ENCODE results near the gene XPNPEP1.
A peak's percentile ranks its signal among the peaks of the same experiment; 100 is the strongest.

The XPNPEP1 gene

DNA sequence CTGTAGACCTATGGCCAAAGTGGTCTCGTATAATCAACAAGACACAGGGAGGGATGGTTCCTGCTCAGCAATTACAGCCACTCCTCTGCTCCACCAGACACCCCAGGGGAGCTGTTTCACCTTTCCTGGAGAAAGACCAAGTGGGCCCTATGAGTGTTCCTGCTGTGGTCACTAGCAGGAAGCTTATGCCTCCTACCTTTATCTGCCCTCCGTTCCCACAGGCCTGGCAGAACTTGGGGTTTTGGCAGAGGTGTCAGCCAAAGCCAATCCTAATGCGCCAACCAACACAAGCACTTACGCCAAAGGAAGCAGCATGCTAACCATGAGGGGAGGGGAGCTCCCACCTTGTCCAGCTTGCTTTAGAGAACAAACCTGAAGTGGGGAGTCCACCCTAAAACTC is 31.2 kb downstream of the XPNPEP1 start:
- no peak for DNase-seq

DNA sequence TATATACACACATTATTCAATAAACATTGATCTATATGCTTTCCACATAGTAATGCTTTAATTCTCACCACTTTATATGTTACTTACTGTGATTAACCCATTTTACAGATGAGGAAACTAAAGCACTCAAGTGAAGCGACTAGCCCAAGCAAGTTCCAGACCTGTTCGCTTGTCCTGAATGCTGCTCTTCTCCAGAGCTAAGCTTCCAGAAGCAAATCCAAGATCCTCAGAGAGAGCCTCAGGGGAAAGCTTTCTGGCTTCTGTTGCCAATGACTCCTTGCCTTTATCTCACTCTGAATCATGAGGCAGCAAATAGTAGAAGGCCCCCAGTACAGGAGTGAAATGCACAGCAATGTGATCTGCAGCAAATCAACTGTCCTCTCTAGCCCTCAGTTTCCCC is 32.2 kb downstream of the XPNPEP1 start:
- no peak for DNase-seq

DNA sequence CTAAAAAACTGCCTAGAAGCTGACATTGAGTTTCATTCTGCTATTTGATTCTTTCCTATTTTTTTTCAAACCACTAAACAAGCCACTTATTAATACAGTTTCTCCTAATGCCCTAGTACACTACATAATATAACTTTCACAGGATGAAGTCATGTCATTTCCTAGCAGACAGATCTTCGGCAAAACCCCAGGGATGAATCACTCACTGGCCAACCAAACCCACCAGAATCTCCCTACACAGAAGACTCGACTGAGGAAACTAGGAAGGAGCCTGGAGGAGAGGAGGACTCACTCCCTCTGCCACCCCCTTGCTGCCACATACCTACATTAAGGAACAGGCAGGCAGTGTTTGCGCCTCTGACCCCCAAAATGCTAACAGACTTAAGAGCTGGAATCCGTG is 33.4 kb downstream of the XPNPEP1 start:
- no peak for DNase-seq

DNA sequence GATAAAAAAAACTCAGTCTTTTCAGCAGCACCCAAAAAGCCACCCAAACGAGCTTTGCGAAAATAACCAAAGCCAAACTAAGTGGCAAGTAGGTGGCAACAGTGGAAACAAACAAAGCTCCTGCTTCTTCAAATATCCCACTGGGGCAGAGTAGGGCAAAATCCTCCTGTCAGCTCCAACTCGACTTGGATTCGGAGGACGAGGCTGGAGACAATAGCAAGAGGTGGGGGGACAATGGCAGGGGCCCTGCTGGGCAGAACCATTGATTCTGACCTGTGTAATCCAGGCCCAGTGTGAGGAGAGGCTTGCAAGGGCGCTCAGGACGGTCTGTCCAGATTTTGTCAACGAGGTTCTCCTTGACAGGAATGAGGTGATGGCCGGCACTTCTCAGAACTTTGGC is 35.5 kb downstream of the XPNPEP1 start:
- DNase-seq, result no peak

DNA sequence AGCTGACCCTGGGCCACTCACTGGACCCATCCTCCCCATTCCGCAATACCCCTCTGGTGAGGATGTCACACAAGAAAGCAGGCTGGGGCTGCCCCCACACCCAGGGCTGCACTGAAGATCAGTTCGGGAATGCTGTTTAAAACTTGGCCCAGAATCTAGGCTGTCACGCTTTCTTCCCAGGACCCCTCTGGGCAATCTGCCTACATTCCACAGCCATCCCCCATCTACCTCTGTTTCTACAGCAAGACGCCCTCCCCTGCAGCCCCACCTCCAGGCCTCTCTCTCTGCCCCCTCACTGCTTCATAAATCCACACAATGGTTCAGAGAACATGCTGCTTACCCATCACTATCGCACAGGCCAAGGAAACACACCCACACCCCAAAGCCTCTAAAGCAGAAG is 36.1 kb downstream of the XPNPEP1 start:
- no peak for DNase-seq

DNA sequence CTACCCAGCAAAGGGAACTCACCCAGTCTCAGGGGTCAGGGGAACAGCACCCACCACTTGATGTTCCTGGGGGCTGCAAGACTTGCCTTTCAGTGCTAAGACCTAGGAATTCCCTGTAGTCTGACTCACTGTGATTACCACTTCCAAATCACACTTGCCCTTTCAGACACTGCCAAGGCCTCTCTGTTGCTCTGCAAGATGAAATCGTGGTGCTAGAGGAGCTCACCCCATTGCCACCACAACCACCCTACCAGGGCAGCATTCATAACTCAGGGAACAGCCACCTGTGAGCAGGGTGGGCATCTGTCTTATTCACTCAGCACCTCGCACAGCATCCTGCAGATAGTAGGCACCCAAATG is 36.5 kb downstream of the XPNPEP1 start:
- DNase-seq, result no peak

DNA sequence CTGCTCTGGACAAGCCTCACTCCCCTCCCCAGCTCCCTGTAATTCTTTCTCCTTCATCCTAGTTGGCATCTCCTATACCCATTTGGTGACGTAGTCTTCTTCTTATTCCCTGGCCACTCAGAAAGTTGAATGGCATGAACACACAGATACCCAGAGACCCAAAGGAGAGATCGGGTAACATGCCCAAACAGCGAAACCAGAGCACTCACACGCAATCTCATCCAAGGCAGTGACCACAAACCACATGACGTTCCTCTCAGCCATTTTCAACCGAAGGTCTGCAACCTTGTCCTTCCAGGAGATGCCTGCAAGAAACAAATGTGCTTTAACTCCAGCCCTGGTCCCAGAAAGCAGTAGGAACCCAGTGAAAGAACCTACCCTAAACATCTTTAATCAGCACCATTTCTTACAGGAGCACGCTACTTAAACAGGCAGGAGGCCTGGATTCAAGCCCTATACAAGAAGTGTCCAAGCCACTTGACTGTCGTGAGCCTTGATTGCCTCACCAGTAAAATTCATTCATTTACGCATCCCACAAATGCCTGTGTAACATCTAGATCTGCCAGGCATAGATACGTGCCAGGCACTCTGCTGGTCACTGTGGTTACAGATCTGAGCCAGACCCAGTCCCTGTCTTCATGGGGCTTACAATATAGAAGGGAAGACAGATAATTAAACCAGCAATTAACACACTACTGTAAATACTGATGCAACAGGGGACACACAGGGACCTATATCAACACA is 37.1 kb downstream of the XPNPEP1 start:
- no peak for DNase-seq

DNA sequence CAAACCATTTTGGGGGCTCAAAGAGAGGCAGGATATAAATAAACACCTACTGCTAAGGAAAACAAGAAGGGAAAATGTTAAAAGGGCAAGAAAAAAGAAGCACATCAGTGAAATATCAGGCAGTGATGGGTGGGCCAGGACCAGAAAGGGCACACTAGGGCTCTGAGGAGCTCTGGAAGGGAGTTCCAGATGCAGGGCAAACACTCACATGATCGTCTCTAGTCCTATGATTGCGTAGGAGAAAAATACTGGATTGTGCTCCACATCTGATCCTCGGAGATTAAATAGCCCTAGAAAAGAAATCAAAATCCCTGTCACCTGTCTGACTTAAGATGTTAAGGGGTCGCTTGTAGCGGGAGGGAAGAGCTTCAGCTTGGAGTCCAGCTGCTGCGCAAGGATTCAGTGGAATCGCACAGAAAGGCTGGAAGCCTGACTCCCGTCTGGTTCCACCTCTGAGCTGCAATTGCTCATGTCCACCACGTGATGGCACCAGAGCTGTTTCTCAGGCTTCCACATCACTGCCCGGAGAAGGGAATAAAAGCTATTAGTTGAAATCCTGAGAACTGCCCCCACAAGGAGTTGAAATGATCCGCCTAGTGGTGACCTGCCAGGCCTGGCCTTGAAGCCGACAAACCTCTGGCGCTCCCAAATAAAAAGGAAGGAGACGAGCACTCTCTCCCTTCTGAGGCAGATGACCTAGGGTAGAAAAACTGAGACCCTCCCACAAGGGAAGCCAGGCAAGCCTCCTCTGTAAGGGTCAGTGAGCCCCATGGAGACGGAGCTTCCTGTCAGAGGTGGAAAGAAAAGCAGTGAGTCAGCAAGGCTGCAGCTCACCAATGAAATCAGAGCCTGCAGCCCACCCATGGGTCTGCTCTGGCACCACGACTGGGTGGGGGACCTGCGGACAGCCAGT is 39.2 kb downstream of the XPNPEP1 start:
- DNase-seq, result peak; percentile 6

DNA sequence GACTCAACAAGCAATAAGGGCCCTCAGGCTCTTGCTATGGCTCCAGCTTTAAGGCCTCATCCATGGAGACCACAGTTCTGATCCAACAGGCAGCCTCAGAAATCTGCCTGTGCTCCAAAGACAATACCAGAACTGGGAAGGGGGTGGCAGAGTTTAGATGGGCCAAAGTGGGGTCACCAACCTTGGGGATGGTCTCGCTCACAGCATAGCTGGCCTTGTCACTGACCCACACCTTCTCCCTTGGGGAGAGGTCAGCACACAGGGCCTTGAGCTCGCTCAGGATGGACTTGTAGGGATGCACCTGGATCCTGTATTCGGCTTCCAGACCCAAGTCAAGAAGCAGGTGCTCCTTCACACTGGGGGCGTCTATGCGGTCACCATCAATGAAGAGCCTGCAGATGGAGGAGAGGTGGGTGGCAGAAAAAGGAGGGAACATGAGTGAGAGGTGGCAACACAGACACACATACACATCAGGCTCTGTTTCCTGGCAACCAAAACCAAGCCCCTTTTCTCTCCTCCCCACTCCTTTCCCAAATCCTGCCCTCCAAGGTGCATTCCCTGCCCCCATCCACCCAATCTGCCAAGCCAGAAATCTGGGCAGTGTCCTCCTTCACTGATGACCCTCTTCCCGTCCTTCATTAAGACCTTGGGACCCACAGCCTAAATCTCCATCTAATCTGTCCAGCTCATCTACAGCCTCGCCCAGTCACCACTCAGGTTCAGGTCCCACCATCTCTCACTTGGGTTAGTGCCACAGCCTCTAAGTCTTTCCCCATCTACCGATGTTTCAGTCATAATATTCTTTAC is 40.9 kb downstream of the XPNPEP1 start:
- no peak for DNase-seq

DNA sequence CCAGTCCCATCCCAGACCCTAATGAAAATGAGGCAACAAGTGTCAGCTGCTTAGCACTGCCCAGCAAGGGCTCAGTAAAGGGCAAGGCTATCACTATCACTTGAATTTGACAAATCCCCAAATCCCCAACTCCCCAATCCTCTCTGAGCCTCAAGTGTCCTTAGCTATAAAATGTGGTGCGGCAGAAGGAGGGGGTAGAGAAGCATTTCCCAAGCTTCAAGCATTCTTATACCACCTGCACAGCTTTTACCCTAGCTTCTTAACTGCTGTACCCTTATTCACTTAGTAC is 41.6 kb downstream of the XPNPEP1 start:
- no peak for DNase-seq

DNA sequence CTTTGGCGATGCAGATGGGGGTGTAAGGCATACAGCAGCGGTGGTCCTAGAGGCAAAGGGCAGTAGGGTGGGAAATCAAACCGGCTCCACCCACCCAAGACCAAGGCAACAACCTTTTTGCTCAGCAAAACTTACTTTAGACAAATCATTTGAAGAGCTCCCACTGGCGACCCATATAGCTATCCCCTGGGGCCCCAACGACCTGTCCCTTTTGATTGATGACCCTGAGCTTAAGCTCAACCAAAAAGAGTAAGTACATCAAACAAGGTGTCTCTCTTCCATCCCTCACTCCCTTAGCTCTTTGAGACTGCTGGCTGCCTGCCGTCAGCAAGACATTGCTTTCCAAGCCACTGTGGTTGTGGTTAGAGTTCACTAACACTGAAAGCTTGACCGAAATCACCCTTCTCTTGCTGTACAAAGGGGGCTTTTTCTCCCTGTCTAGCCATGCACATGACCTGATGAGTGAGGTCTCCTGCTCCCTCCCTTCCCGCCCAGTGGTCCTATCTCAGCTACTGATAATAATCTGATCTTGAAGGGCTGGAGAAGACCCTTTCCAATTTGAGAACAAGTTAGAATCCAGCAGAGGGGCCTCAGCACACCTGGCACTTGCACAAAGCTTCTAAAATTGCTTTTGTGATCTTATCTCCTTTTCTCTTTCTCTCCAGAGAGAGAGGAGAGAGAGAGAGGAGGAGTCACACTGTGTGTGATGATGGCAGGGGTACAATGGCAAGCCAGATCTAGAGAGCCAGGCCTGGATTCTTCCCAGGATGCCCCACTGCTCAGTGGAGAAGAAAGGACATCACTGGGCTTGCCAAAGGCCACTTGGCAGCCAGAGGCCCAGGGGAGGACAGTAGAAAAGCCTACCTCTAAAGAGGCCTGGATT is 42.2 kb downstream of the XPNPEP1 start:
- no peak for DNase-seq

DNA sequence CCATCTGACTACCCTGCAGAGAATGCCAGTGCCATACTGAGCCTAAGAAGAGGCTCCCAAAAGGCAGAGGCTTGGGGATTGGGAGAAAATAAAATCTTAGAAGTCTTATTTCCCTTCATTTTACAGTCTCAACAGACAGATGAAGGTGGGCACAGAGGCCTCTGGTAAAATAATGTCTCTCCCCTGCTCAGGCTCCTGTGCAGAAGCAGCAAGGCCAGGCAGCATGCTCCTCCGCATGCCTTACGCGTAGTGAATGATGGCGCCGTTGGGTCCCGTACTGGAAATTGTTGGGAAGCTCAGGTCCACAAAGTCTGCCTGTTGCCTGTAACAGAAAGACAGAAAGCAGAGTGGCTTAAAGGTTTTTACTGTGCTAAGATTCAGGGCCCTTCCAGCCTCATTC is 45.8 kb downstream of the XPNPEP1 start:
- DNase-seq, result no peak

DNA sequence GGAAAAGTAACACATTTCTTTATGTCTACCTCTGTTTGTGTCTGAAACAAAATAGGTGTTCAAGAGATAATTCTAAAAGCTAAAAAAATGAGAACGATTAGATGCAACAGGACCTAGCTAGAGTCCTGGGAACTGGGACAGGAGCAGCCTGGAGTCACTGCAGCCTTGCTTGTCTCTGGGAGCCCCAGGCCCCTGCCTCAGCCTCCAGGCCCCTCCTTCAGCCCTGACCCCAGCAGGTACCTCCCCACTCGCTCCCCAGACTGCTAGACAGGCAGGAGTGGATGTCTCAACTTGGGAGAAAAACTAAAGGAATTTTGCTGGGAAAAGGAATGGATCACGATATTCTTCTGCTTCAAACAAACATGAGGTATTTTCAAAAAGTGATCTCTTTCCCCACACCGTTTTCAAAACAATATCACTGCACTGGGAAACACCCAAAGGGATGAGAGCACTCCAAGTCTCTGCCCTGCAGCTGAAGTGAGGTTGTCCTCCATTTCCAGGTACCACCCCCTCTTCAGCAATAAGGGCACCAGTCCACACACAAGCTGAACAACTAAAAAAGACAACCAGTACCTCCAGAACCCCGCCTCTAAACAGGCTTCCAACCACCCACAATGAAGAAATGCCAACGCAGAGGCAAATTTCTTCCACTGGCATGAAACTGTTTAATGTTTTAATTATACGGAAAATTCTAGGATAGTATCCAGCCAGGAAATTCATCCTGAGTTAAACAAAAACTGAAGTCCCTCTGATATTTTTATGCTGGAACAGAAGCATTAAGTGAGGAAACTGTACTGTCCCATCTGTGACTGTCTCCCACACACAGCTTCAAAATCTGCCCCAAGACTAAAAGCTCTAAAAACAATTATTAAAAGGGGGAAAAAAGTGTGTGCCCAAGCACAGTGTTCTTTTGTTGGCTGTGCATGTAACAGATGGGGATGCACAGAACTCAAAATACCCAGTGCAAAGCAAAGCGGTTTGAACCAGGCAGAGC is 47.2 kb downstream of the XPNPEP1 start:
- no peak for DNase-seq

DNA sequence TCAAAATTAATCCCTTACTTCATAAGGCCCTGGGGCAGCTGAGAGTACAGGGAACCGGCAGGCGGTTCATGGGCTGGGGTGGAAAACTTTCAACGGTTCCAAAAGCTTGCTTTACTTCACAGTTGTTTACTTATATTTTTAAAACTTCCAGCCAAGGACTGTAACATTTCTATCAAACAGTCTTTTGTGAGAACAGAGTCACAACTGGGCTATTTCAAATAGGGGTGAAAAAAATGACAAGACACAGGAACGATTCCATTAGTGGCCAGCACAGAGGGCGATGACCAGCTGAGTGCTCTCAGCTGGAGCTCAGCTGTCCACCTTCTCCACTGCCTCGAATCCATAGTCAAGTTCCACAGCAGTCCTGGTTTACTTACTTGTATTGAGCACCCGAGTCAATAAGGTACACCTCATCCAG is 48.2 kb downstream of the XPNPEP1 start:
- no peak for DNase-seq

DNA sequence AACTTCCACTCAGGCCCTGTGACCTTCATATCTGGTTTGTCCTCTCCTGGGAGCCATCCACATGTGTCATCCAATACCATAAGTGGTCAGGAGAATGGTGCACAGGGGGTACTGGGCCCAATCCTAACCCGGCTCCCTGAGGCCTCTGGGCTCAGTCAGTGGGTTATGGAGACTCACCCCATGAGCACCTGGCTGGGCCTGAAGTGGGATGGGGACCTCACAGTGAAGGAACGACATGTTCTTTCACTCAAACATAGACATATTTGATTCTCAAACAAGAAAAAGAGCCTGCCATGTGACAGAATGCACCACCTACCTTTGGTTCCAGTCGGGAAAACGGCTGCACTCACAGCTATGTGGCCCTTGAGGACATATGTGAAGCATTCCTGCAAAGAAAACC is 51.8 kb downstream of the XPNPEP1 start:
- no peak for DNase-seq

DNA sequence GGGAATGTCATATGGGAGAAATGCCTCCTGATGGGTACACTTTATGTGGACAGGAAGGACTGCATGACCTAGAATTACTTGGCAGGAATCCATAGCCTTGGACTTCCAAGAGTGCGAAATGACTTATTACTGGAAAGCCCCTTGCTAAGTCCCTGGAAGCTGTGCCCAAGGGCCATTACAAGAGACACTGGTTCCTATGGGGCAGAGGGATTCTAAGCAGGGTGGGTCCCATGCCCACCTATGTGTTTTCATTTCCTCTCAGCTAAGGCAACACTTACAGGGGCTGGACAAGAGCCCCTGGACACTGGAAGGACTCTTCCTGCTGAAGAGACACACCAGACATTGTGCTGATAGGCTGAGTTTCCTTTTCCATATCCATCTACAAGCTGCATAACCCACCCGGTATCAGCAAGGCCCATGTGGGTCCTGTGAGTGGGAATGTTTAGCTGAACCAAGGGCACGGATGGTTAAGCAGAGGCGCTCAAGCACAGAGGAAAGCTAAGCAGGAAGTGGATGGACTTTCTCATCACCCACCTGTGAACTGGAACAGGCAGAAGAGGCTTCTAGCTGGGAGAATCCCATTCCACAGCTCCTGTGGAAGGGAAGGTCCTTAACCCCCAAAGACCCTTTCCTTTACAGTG is 56.2 kb downstream of the XPNPEP1 start:
- no peak for DNase-seq

DNA sequence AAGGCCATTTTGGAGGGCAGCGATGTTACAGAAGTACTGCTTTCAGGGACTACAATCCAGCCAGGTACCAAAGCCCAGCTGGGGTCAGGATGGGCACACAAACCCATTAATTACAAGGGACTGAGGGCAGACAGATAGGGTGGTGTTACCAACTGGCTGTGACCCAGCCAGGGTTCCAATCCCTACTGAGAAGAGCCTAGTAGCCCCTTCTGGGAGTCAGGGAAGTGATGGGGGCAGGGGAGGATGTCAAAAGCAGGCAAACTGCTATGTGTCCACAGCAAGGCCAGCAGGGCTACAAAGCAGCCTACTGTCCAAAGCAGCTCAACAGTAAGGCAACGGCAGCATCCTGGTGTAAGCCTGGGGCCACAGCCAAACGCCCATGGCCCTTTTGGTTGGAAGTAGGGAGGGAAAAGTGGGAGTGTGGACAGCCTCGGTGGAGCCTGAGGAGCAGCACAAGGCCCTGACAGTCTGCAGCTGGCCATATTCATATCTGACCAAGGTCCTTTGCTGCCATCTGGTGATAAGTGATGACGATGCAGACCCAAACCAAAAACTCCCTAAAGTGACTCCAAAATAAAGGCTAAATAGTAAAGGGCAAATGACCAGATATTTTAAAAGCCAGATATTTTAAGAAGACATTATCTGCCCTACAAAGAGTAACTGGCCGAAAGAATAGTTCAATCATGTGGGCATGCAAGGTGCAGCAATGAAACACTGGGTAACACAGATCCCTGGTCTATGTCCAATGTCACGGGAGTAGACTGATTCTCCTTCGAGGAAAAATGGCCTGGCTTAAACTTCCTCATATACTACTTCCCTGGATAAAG is 56.9 kb downstream of the XPNPEP1 start:
- no peak for DNase-seq

DNA sequence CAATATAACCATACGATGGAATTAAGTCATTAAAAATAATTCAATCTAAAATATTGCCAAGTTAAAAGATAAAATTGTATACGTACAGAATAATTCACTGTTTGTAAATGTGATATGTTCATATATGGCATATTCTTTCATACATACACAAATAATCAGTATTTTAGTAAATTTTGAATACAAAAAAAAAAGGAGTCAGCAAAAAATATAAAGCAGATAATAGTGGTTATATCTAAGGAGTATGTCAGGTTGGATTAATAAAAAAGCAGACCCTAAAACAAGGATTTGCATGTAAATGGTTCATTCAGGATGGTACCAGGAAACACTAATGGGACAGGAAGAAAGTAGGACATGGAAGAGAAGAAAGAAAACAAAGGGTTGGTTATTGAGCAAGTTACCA is 59.5 kb downstream of the XPNPEP1 start:
- no peak for DNase-seq

DNA sequence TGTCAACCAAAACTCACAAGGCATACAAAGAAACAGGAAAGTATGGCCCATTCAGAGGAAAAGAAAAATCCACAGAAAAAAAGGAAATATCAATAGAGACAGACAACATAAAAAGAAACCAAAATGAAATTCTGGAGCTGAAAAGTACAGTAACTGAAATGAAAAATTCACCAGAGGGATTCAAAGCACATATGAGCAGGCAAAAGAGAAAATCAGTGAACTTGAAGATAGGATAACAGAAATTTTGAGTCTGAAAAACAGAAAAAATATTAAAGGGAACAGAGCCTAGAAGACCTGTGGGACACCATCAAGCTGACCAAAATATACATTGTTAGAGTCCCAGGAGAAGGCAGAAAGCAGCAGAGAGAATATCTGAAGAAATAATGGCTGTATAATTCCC is 60.6 kb downstream of the XPNPEP1 start:
- no peak for DNase-seq

DNA sequence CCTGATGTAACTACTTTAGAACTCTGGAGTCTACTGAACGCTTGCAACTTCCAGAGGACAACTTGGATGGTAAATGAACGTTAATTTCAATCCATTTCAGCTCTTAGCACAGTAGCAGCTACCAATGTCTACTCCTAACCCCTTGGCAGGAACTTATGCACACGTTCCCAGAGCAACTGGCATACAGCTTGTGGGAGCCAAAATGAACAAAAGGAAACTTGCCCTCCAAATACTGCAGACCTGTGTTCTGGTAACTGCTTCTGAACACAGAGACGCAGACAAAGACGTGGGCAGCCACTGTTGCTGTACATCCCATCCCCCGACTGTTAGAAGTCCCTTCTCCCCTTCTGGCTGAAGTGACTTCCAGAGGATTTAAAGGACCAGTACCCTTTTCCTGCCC is 61.3 kb downstream of the XPNPEP1 start:
- no peak for DNase-seq

All from KG1 (cell line).